Measurements from ENCODE around the gene VPS13D. TPM values are rescaled to one million over a fixed set of nuclear protein-coding genes. Genes with fewer than 3 reads are reported as not detected.

The VPS13D gene
- total and polyA plus RNA-seq, 2 donors (not counting 3 experiments of a cell fraction or from before 2014, with no cell fraction given), result 13.6 to 48.5 TPM

GRCh38 chr1:12438349-12438924 is 208.6 kb downstream of the VPS13D start:
- H3K9me3 ChIP-seq (replicated peaks; ENCODE audit: control insufficient read depth, insufficient read depth, low read length), result no peaks in the 10 kb centered on the region
- H3K36me3 ChIP-seq (ENCODE audit: control insufficient read depth in 2 of 2, extremely low read depth in 1 of 2, insufficient read depth in 2 of 2, low read length in 2 of 2), result no peaks in the 10 kb centered on the region
- TF ChIP-seq MYC (IDR thresholded peaks at IDR 0.05; ENCODE audit: low read depth, low read length), result no peak
- TF ChIP-seq FOS (IDR thresholded peaks at IDR 0.05; ENCODE audit: borderline replicate concordance, insufficient read depth, low read length), result no peak
- no peak for TF ChIP-seq CTCF (IDR thresholded peaks at IDR 0.05; ENCODE audit: extremely low read depth in 1 of 2, insufficient read depth in 1 of 2, low read depth in 1 of 2, low read length in 2 of 2)
- TF ChIP-seq POLR2A (IDR thresholded peaks at IDR 0.05; ENCODE audit: low read depth, low read length), result no peak
- no peak for TF ChIP-seq GATA2 (IDR thresholded peaks at IDR 0.05; ENCODE audit: insufficient read depth, insufficient read length, low read depth, low read length)
- TF ChIP-seq MAX (IDR thresholded peaks at IDR 0.05; ENCODE audit: insufficient read depth, insufficient read length), result no peak
- TF ChIP-seq JUN (IDR thresholded peaks at IDR 0.05; ENCODE audit: borderline replicate concordance, insufficient read depth, insufficient read length, low read depth), result no peak
- no peak for TF ChIP-seq EZH2 (IDR thresholded peaks at IDR 0.05; ENCODE audit: borderline replicate concordance, low read depth, low read length, severe bottlenecking)
- TF ChIP-seq POLR2AphosphoS5 (IDR thresholded peaks at IDR 0.05; ENCODE audit: insufficient read depth, low read depth, low read length), result no peak
- no peaks in the 10 kb centered on the region for H3K9me1 ChIP-seq (replicated peaks; ENCODE audit: control insufficient read depth, extremely low read depth, insufficient read depth, low read length)
- H2AFZ ChIP-seq (ENCODE audit: low read depth, low read length), result no peak overlapping the region
- CTCF ChIA-PET, result interaction anchor here (1.1 kb wide), 1 partner anchor 9 kb away, joined by 4 read pairs; no protein-coding TSS in a partner anchor
- intact Hi-C loops (cut with micrococcal nuclease) (no loop called here), dilution Hi-C loops (cut with MboI; ENCODE audit: extremely low pct_ligation_motif_present, low sequenced_read_pairs) (no loop called here)
- no peak overlapping the region for H3K4me2 ChIP-seq (ENCODE audit: insufficient read depth, low read length)
- H3K27me3 ChIP-seq (ENCODE audit: control insufficient read depth in 2 of 2, insufficient read depth in 2 of 2, low read length in 2 of 2), result no peaks in the 10 kb centered on the region
- H3K9ac ChIP-seq (replicated peaks; ENCODE audit: extremely low read depth, insufficient read depth, low read length), result no peak overlapping the region
- no peak overlapping the region for H3K4me3 ChIP-seq (replicated peaks in 1 of 3; ENCODE audit: insufficient read depth in 1 of 3, low read depth in 1 of 3, low read length in 3 of 3)
- no peak for FAIRE-seq
- peaks cover 49% of the 10 kb centered on the region for H3K4me1 ChIP-seq (ENCODE audit: control insufficient read depth, extremely low read depth, insufficient read depth, low read length)
- no peaks in the 10 kb centered on the region for H4K20me1 ChIP-seq (replicated peaks; ENCODE audit: control insufficient read depth, extremely low read depth, insufficient read depth, low read length)
- H3K79me2 ChIP-seq (ENCODE audit: control insufficient read depth, insufficient read depth, low read length), result no peaks in the 10 kb centered on the region
- BruUV-seq (replicated peaks), result no TSS peak
- POLR2A ChIA-PET, result no interaction called here
- DNase-seq (ENCODE audit: low read depth, low spot score), result no peak
- no peak overlapping the region for H3K27ac ChIP-seq (ENCODE audit: insufficient read depth, low read depth, low read length)

Data from endothelial cell of umbilical vein (primary cell).